NCI-H446 (cell line): Measurements from ENCODE around the gene PAK5.

ENCODE experiments used
- DNase-seq, 2 experiments: peaks; one replicate each; lab custom pipeline; 2025; lab: John Stamatoyannopoulos, UW

The PAK5 gene

DNA sequence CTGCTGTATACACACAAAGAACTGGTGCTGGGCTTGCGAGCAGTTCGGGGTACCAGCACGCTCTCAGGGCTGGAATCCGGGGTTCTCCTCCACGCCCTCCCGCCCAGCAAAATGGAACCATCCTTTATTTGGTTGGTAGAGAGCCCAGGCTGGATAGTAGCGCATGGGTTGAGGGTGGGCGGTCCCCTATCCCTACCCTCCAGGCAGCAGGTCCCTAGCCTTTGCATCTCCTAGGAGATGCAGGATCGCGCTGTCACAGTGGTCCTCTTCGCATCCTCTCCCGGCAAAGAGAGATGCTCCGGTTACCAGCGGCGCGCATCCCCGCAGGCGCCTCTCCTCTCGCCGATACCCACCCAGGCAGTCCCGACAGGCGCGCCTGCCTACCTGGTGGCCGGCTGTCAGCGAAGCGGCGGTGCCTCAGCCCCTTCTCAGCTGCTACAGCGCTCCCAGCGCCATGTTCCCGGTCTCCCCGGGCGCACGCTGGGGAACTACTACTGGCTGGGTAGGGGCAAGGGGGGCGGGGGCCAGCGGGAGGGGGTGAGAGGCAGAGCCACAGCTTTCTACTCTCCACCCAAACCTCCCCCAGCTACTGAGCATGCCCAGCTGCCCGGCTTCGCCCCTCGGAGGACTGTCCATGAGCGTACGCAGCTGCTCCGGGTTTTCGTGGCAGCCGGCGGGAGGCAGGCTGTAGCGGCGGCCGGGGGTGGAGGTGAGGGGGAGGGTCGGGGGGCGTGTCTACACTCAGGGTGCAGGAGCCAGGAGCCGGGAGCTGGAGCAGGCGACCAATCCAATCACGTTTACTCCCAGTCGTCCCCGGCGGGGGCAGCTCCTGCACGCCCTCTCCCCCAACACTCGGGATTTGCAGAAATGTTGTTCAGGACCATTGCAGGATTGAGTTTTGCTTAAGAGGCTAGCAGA is at the start of gene PAK5:
PAK5 (minus strand) TSS at position 699 of the 918 bp plus-strand sequence. CDS start 194,748 bp downstream, outside the sequence.
- DNase-seq, result peak; percentile 90 to 98

DNA sequence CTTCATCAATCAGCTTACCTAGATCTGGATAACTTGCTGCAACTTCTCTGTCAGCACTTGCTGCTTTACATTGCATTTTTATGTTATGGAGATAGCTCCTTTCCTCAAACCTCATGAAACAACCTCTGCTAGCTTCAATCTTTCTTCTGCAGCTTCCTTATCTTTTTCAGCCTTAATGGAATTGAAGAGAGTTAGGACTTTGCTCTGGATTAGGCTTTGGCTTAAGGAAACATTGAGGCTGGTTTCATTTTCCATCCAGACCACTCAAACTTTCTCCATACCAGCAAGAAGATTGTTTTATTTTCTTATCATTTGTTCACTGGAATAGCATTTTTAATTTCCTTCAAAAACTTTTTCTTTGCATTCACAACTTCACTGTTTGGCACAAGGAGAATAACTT is 48.8 kb upstream of the PAK5 start:
- DNase-seq, result no peak

DNA sequence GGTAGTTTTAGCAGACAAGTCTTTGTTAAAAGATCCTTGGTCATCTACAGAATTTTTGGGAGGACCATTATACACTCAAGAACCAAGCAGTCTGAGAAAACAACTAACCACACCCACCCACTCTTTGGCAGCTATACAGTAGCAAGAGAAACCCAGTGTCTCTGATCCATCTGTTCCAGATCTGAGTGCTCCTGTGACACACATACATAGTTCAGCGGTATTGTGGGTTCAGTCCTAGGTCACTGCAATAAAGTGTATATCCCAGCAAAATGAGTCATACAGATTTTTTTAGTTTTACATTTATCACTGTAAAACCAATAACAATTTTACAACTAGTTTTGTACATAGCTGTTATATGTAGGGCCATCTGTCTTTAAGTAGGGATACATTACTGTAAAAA is 47.4 kb upstream of the PAK5 start:
- DNase-seq, result peak in 1 of 2 experiments; percentile 20

DNA sequence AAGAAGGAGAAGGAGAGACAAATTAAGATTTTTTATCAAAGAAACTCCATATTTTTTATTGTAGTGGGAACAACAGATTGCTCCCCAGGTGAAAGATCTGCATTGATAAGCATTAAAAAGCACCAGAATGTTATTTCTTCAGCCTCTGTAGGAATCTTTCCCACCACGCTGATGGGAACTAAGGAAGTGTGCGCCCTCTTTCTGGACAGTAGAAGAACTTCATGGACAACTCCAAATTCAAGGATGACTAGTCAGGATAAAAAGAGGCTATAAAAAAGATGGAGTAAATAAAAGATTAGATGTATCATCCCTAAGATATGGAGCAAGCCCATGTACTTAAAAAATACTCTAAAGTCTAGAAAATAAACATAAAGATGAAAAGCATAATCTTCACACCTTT is 45.8 kb upstream of the PAK5 start:
- peak in 1 of 2 experiments; percentile 45 for DNase-seq

DNA sequence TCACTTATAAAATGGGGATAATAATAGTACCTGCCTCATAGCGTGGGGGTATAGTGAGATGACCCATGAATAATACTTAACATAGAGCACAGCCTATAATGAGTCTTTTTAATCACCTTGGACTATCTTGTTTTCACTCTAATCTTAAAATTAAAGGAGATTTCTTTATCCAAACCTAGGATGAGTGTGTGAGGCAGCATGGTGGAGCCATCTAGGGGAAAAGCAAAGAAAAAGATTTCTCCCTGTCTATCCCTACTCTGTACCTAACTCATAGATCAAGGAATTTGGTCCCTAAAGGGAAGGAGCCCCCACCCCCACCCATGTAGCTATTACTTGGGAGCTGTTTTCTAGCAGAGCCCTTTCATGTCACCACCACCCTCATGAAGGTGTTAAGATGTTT is 45.2 kb upstream of the PAK5 start:
- DNase-seq, result peak in 1 of 2 experiments; percentile 57

DNA sequence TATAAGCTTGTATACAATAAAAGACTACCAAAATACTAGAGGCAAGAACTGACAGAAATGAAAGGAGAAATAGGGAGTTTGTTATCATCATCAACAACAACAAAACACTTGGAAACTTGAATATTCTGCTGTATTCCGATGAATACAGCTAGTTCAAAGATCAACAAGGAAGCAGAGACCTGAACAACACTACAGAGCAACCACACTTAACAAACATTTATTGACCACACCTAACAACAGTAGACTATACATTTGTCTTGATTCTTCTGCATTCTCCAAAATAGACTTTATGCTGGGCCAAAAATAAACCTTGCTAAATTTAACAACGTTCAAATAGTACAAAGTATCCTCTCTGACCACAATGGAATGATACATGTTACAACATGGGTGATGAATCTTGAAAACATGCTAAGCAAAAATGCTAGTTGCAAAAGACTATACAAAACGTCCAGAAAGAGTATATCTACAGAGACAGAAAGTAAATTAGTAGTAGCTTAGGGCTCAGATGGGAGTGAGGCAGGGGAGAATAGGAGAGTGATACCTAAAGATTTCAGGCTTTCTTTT is 39.1 kb upstream of the PAK5 start:
- DNase-seq, result no peak

DNA sequence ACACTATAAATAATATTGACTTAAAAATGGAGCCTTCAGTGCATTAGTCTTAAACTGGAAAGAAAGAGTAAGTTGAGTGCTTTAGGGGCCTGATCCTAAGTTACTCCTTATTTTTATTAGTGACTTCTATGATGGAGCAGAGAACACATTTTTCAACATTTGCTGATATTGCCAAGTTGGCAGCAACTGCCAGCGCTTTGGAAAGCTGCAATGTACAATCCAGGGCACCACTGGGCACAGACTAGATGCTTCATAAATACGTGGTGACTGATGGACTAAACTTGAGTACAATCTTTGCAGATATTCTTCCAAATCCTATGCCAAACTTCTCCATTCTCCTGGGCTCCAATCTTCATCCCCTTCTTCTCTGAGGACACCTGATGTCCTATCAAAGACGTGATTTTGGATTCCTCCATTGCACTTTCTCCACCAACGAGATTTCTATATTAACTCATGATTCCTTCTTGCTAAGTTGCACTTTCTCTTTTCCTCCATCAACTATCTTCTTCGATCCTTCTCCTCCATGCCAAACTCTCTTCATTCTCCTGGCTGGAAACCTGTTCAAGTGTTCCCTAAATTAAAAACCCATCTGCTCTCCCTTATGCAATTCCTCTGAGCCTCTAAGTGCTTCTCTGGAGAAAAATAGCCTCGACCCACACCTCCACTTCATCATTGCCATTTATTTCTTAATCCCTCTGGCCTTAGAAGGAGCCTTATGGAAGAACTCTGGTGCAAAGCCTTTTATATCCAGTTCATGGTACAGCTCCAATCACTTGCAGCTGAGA is 28.5 kb upstream of the PAK5 start:
- DNase-seq, result peak; percentile 64 to 85

DNA sequence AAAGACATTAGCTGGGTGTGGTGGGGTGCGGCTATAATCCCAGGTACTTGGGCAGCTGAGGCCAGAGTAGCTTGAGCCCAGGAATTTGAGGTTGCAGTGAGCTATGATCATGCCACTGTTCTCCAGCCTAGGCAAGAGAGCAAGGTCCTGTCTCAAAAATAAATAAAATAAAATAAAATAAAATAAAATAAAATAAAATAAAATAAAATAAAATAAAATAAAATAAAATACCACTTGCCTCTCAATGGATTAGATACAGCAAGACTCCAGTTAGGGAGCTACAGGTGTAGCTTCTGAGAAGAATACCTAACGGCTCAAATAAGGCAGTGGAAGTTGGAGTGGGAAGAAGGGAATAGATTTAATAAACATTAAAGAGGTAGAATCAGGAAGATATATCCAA is 13.7 kb upstream of the PAK5 start:
- DNase-seq, result no peak

DNA sequence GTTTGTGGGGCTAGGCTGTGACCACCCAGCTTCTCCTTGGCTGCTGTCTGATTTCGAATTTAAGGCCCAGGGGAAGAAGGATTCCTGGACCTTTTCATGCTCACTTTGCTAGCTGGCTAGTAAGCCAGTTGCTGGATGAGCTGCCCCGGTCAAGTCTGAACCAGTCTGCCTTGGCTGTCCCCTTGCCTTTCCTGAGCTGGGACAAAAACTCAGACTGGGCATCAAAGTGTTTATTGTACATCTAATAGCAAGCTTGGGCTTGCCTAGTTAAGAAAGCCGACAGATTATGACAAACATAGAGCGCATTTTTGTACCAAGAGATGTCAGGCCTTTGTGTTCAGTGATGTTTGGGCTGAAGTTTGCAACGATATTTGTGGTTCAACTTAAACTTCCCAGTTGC is 750 bp upstream of the PAK5 start:
- DNase-seq, result no peak

DNA sequence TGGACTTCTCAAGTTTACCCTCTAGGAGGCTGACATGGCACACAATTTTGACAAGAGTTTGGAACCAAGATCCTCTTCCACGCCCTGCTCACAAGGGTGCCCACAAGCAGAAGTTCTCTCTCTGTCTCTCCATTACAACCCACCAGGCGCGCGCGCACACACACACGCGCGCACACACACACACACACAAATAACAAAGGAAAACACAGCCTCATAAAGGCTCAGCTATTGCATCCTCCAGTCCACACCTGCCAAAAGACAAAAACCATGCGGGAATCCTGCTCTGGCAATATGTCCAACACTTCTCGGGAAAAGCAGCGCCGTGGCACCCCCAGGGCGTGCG is 870 bp downstream of the PAK5 start:
- DNase-seq, result peak in 1 of 2 experiments; percentile 72

DNA sequence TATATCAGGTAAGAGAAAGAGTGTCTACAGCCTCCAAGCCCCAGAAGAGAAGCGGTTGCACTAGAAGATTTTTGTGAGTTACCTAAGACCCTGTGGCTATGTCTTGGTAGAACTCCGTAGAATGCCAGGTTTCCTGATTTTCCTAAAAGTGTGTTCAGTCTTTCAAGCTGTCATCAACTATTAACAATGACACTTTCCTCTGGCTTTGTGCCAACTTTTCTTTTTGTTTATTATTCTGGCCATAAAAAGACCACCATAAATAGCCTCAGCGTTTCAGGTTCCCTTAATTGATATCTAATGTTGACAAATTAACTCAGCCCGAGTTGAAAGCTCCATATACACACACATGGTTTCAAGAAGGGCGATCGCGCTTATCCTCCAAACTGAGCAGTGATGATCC is 1.2 kb downstream of the PAK5 start:
- DNase-seq, result peak in 1 of 2 experiments; percentile 72

DNA sequence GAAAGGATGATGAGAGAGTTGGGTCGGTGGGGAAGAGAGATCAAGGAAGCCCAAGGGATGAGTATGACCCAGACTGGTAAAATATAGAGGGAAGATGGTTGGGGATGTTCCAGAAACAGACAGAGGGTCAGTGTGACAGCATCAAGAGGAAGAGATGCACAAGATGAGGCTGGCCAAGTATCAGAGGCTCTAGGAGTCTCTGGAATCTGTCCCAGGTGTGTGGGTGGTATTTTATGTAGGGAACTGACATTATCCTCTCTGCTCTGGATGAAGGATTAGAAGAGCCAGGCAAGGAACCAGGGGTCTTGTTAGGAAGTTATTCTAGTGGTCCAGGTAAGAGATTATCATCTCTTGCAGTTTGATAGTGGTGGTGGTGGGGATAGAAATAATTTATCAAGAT is 3.6 kb downstream of the PAK5 start:
- DNase-seq, result no peak

DNA sequence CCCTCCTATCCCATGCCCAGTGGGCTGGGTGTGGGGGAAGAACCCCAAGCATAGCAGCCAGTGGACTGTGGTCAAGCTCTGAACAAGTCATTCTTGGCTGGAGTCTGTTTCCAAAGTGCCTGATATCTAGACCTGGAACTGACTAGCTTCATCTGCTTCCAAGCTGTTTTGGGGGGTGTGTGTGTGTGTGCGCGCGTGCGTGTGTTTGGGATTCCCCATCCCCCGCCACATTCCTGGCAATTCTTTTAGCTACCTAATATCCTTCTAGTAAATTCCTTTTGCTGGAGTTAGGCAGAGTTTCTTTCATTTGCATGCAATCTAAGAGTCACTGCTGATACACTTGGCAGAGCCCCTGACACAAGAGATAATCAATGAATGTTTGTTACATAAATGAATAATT is 7.8 kb downstream of the PAK5 start:
- DNase-seq, result no peak

DNA sequence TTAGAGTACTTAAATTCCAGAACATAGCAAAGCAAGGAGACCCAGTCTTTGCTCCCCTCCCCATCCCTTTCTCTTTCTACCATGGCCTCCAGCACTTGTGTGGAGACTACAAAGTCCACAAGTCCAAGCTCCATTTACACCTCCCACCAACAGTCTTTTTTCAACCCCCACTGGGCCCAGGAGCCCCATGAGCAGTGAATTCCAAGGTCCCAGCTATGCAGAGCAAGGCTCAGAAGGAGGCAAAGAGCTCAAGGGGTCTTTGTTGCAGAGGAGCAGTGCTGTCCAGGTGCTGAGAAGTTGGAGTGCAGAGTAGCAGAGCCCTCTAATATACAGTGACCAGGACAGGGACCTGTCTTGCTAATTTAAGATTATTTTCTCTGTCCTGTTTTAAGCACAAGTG is 9.0 kb downstream of the PAK5 start:
- DNase-seq, result no peak

DNA sequence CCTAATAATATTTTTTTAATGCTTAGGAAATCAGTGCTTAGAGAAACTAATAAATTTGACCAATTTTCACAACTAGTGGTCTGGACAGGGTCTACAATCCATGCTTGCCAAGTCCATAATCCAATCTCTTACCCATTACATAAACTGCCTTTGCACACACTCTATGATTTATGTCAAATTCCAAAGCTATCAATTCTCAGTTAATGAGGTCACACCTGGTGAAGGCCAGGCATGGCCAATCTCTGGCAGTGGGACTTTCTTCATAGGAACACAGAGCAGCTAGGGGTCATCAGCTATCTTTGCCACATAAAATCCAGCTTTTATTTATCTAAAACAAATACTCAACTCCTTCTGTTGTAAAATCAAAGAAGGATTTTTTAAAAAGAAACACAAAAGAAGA is 21.2 kb downstream of the PAK5 start:
- DNase-seq, result no peak

DNA sequence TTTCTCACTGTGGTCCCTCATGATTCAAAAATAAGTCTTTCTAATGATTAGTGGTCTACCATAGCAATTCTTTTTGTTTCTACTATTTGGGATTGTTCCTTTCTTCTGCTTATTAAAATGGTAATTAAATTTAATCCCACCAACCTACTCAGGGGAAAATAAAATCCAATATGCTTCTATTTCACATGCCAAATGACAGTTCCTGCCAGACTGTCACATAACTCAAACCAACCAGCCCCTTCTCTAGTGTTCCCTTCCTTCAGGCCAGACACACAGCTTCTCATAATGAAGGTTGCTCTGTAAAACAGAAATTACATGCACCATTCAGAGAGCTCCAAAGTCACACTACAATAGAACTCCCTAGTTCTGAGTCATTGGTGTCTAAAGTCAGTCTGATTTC is 23.2 kb downstream of the PAK5 start:
- no peak for DNase-seq

DNA sequence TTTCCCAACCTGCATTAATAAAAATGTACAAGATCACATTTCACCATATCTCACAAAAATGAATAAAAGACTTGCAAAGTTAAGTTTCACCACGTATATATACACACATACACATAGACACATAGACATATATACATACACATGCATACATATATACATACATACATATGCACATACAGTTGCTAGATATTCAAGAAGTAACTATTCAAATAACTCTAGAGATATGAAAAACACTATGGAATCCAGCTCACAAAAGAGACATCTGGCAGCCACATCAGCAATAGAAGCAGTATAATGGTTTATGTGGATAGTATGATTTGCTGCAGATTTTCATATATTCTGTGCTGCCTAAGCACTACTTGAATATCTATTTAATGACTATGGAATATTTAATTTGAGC is 28.1 kb downstream of the PAK5 start:
- DNase-seq, result no peak

DNA sequence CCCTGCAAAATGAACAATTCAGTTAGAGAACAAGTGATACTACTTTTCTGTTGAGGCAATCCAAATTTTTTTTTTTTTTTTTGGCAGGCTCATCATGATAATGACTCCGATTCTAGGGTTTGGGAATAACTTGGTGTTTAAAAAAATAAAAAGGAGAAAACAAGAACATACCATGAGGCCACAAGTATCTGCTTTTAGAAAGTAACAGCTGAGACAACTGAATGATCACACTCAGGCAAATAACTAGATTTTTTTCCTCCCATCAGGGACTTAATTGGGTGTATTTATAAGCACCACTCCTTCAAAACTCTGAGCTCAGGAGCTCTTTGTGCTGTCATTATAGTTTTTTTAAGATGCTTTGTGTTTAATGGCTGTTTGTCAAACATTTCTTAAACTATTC is 29.6 kb downstream of the PAK5 start:
- DNase-seq, result no peak

DNA sequence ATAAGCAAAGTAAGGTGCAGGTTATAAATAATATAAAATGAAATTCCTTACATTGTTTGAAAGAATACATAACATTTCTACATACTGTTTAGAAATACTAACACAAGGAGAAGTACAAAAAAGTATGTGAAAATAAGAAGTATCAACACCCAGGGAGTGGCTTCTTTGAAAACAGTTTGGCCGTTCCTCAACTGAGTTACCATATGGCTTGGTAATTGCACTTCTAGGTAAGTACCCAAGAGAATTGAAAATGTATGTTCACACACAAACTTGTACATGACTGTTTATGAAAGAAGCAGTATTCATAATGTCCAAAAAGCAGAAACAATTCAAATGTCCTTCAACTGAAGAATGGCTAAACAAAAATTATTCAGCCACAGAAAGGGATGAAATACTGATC is 30.7 kb downstream of the PAK5 start:
- DNase-seq, result peak in 1 of 2 experiments; percentile 26

DNA sequence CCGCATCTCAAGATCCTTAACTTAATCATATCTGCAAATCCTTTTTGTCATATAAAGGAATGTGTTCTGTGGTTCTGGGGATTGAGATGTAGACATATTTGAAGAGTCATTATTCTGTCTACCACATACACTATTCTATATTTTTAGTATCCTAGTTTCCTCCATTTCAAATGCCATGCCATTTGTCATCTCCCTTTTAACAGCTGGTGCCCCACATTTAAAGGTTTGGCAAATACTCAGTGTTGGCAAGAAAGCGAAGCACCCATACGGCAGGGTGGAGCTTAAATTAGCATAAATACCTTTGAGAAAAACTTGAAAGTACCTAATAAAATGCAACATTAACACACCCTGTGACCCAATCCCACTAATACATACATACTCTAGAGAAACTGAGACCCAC is 31.7 kb downstream of the PAK5 start:
- peak; percentile 62 to 87 for DNase-seq

DNA sequence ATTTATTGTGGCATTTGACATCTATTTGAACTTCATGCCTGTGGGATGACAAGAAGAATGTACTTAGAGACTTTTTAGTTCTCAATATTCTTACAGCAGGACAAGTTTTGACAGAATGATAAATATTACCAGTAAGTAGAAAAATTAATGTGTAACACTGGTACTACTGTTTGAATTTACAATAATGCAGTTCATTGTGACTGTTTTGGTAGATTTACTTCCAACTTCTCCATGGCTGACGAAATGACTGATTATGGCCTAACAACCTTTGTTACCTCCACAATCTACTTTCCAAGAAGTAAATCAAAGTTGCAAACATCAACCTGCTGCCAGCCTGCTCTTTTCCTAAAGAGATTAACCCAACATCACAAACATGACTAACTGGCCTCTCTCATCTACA is 38.5 kb downstream of the PAK5 start:
- no peak for DNase-seq

DNA sequence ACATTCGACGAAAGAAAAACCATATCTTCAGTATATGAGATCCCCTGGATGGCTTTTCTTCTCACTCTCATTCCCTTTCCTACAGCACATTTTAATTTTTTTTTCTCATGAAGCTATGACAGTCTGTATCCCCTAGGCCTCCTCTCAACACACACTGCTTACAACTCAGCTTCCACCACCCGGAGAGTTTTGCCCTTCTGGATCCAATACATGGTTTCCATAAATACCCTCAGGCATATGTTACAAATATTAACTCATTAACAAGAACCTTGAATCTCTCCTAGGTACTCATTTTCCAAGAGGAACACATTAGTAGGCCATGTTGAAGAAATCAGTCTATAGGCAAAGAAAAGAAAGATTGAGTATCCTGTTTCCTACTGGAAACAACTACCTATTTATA is 44.0 kb downstream of the PAK5 start:
- no peak for DNase-seq

DNA sequence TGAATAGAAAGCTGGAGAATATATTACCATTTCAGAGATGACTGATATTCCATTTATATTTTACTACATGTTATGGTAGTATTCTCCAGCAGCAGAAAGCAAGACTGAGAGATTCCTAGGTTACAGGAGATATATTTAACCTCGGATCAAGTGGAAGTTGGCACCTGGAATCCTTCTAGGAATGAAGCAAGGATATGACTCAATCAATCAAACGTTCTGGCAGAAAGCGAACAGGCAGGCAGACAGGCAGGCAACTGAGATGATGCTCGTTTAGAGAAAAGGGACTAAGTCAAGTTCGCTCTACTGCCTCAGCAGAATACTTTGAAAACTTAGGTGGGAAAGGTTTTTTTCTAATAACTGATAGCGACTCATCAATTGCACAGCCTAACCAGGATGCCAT is 46.2 kb downstream of the PAK5 start:
- DNase-seq, result peak; percentile 38 to 39
